ENCODE data around the gene TMEM53.

Gene TMEM53

DNA sequence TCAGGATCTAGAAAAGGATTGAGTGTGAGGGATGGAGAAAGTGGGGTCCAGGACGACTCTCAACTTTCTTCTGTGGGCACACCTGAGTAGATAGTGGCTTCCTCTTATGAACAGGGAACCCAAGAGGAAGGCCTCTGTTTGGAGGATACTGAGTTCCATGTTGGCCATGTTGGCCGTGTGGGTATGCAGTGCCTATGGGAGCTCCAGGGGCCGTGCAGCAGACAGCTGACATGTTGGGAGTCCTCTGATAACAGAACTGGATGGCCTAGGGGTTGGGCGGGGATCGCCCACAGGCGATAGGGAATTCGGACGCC is 43.0 kb downstream of the TMEM53 start:
- TF ChIP-seq, protein P1, sequence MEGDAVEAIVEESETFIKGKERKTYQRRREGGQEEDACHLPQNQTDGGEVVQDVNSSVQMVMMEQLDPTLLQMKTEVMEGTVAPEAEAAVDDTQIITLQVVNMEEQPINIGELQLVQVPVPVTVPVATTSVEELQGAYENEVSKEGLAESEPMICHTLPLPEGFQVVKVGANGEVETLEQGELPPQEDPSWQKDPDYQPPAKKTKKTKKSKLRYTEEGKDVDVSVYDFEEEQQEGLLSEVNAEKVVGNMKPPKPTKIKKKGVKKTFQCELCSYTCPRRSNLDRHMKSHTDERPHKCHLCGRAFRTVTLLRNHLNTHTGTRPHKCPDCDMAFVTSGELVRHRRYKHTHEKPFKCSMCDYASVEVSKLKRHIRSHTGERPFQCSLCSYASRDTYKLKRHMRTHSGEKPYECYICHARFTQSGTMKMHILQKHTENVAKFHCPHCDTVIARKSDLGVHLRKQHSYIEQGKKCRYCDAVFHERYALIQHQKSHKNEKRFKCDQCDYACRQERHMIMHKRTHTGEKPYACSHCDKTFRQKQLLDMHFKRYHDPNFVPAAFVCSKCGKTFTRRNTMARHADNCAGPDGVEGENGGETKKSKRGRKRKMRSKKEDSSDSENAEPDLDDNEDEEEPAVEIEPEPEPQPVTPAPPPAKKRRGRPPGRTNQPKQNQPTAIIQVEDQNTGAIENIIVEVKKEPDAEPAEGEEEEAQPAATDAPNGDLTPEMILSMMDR (IDR thresholded peaks at IDR 0.05; ENCODE audit: control insufficient read depth, insufficient read depth, low read depth, low read length, missing control alignments), result no peak
- DNase-seq (ENCODE audit: low read depth), result no peak
- peak overlapping the region; percentile 39 for H3K4me3 ChIP-seq (ENCODE audit: control insufficient read depth, low read depth, low read length)

DNA sequence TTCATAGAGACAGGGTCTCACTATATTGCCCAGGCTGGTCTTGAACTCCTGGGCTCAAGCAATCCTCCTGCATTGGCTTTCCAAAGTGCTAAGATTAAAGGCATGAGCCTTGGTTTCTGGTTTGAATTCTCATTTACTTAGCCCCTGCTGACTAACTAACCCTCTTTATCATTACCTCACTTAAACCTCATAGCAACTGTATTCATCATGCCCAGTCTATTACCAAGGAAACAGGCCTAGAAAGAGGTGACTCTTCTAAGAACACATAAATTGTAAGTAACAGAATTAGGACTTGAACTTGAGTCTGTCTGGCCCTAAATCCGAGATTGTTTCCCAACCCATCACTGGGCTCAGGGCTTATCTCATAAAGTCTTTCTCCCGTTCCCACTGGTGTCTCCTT is 44.2 kb downstream of the TMEM53 start:
- no peak overlapping the region for H3K4me3 ChIP-seq (ENCODE audit: control insufficient read depth, low read depth, low read length)
- DNase-seq (ENCODE audit: low read depth), result no peak
- TF ChIP-seq, protein P1 (IDR thresholded peaks at IDR 0.05; ENCODE audit: control insufficient read depth, insufficient read depth, low read depth, low read length, missing control alignments), result no peak

DNA sequence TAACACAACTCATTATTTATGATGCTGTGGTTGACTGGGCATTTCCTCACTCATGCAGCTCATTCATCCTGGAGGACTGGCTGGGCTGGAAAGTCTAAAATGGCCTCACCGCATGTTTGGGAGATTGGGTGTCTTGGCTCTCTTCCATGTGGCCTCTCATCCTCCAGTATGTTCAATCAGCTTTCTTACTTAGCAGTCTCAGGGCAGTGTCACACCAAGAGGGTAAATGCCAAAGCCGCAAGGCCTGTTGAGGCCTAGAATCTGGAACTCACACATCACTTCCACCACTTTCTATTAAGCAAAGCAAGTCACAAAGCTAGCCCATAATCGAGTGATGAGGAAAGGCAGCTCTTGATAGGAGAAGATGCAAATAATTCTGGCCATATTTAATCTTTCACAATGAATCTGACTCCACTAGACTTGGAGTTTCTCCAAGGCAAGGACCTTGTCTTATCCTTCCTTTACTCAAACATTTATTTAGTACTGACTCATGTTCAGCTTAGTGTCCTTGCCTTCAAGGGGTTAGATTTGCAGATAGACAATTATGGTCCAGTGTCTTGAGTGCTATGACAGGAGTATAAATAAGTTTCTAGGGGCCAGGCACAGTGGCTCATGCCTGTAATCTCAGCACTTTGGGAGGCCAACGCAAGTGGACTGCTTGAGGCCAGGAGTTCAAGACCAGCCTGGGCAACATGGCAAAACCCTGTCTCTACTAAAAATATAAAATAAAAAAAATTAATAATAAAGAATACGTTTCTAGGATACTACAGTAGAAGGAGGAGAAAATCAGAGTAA is 45.1 kb downstream of the TMEM53 start:
- no peak overlapping the region for H3K4me3 ChIP-seq (ENCODE audit: control insufficient read depth, low read depth, low read length)
- TF ChIP-seq, protein P1 (IDR thresholded peaks at IDR 0.05; ENCODE audit: control insufficient read depth, insufficient read depth, low read depth, low read length, missing control alignments), result no peak
- DNase-seq (ENCODE audit: low read depth), result peak; percentile 71

GRCh38 chr1:44625348-44625747 is 48.9 kb downstream of the TMEM53 start:
- TF ChIP-seq, protein P1 (IDR thresholded peaks at IDR 0.05; ENCODE audit: control insufficient read depth, insufficient read depth, low read depth, low read length, missing control alignments), result no peak
- H3K4me3 ChIP-seq (ENCODE audit: control insufficient read depth, low read depth, low read length), result no peak overlapping the region
- no peak for DNase-seq (ENCODE audit: low read depth)

- no peak overlapping the region for H3K4me3 ChIP-seq (ENCODE audit: control insufficient read depth, low read depth, low read length)
- TF ChIP-seq, protein P1 (IDR thresholded peaks at IDR 0.05; ENCODE audit: control insufficient read depth, insufficient read depth, low read depth, low read length, missing control alignments), result no peak
- DNase-seq (ENCODE audit: low read depth), result no peak
Observed at GRCh38 chr1:44624268-44624901, 49.9 kb downstream of the TMEM53 start.

- H3K4me3 ChIP-seq (ENCODE audit: control insufficient read depth, low read depth, low read length), result no peak overlapping the region
- TF ChIP-seq, protein P1 (IDR thresholded peaks at IDR 0.05; ENCODE audit: control insufficient read depth, insufficient read depth, low read depth, low read length, missing control alignments), result no peak
- DNase-seq (ENCODE audit: low read depth), result no peak
Observed at GRCh38 chr1:44621841-44622286, 52.4 kb downstream of the TMEM53 start.
